WTC11 (cell line): ENCODE results near the gene ERFL. TPM values are rescaled to one million over a fixed set of nuclear protein-coding genes. Genes with fewer than 3 reads are reported as not detected.

Experiments used
- ATAC-seq: fragments of 200-7000 bp; cut with Tn5 transposase; 2 replicates; pipeline ENCODE4 v1.10.0; 2021; ENCODE audit warnings: mild to moderate bottlenecking, moderate library complexity
- CTCF ChIA-PET: fragments of 300-600 bp; sonication (Branson Sonifier 250); formaldehyde crosslinking; loops from one replicate; lab custom pipeline; 2021; ENCODE audit warnings: antibody characterized with exemption; lab: Charles Lee
- POLR2A ChIA-PET: fragments of 350-600 bp; sonication (Branson Sonifier 250); formaldehyde crosslinking; loops from one replicate; lab custom pipeline; 2021; ENCODE audit warnings: antibody characterized with exemption; lab: Charles Lee
- DNase-seq: peaks from one replicate; pipeline ENCODE4 v3.0.0; 2021; ENCODE audit warnings: low spot score
- H3K27ac Mint-ChIP-seq: 2 replicates; pipeline ENCODE4 v1.8.0; 2021; ENCODE audit warnings: mixed read lengths
- H3K27me3 Mint-ChIP-seq: 2 replicates; pipeline ENCODE4 v1.8.0; 2021; ENCODE audit warnings: low read depth, mild to moderate bottlenecking, moderate library complexity, mixed read lengths
- H3K36me3 Mint-ChIP-seq: 2 replicates; pipeline ENCODE4 v1.8.0; 2021; ENCODE audit warnings: mixed read lengths
- H3K4me1 Mint-ChIP-seq: 2 replicates; pipeline ENCODE4 v1.8.0; 2022; ENCODE audit warnings: mixed read lengths
- H3K4me3 Mint-ChIP-seq: 2 replicates; pipeline ENCODE4 v1.8.0; 2021; ENCODE audit warnings: mild to moderate bottlenecking, moderate library complexity, mixed read lengths
- H3K9me3 Mint-ChIP-seq: 2 replicates; pipeline ENCODE4 v1.8.0; 2021; ENCODE audit warnings: mixed read lengths
- CREB1 ChIP-seq: sonication (generic); formaldehyde crosslinking; IDR thresholded peaks from 2 replicates; pipeline ENCODE4 v1.8.0; 2023; ENCODE audit warnings: mild to moderate bottlenecking, missing genetic modification reagents
- CREM ChIP-seq: sonication (generic); formaldehyde crosslinking; IDR thresholded peaks from 2 replicates; pipeline ENCODE4 v1.8.1; 2022; ENCODE audit warnings: mild to moderate bottlenecking, missing genetic modification reagents, moderate library complexity
- E2F1 ChIP-seq: sonication (generic); formaldehyde crosslinking; IDR thresholded peaks from 2 replicates; pipeline ENCODE4 v1.8.0; 2022; ENCODE audit warnings: mild to moderate bottlenecking, missing genetic modification reagents
- EMX1 ChIP-seq: fragments of 250-450 bp; sonication (Bioruptor Pico); IDR thresholded peaks from 2 replicates; pipeline ENCODE4 v1.8.0; 2021; ENCODE audit warnings: mild to moderate bottlenecking
- ETV6 ChIP-seq: sonication (generic); formaldehyde crosslinking; IDR thresholded peaks from 2 replicates; pipeline ENCODE4 v1.8.1; 2022; ENCODE audit warnings: mild to moderate bottlenecking, missing genetic modification reagents
- FOXP1 ChIP-seq: sonication (generic); formaldehyde crosslinking; IDR thresholded peaks from 2 replicates; pipeline ENCODE4 v1.8.0; 2022; ENCODE audit warnings: missing genetic modification reagents, mild to moderate bottlenecking, moderate library complexity, borderline replicate concordance
- GABPB1 ChIP-seq: sonication (generic); formaldehyde crosslinking; IDR thresholded peaks from 2 replicates; pipeline ENCODE4 v1.8.1; 2023; ENCODE audit warnings: mild to moderate bottlenecking, missing genetic modification reagents
- HMGA2 ChIP-seq: fragments of 250-450 bp; sonication (Bioruptor Pico); IDR thresholded peaks from 2 replicates; pipeline ENCODE4 v1.4.0; 2021; ENCODE audit warnings: mild to moderate bottlenecking, moderate library complexity
- JAZF1 ChIP-seq: fragments of 250-450 bp; sonication (Bioruptor Pico); IDR thresholded peaks from 2 replicates; pipeline ENCODE4 v1.9.0; 2021; ENCODE audit warnings: moderate library complexity, mild to moderate bottlenecking, inconsistent platforms
- KAT7 ChIP-seq: sonication (generic); formaldehyde crosslinking; IDR thresholded peaks from 2 replicates; pipeline ENCODE4 v1.8.1; 2023; ENCODE audit warnings: missing genetic modification reagents, mild to moderate bottlenecking, borderline replicate concordance
- PREB ChIP-seq: sonication (generic); formaldehyde crosslinking; IDR thresholded peaks from 2 replicates; pipeline ENCODE4 v1.8.1; 2022; ENCODE audit warnings: mild to moderate bottlenecking, missing genetic modification reagents, moderate library complexity, borderline replicate concordance
- PRRX2 ChIP-seq: fragments of 250-450 bp; sonication (Bioruptor Pico); IDR thresholded peaks from 2 replicates; pipeline ENCODE4 v1.8.0; 2021; ENCODE audit warnings: mild to moderate bottlenecking
- SMAD3 ChIP-seq: sonication (generic); formaldehyde crosslinking; IDR thresholded peaks from 2 replicates; pipeline ENCODE4 v1.8.0; 2022; ENCODE audit warnings: missing genetic modification reagents, mild to moderate bottlenecking, borderline replicate concordance
- SOX15 ChIP-seq: fragments of 250-450 bp; sonication (Bioruptor Pico); IDR thresholded peaks from 2 replicates; pipeline ENCODE4 v1.9.0; 2021; ENCODE audit warnings: mild to moderate bottlenecking
- USF1 ChIP-seq: sonication (generic); formaldehyde crosslinking; IDR thresholded peaks from 2 replicates; pipeline ENCODE4 v1.8.0; 2022; ENCODE audit warnings: mild to moderate bottlenecking, missing genetic modification reagents
- ZNF219 ChIP-seq: sonication (generic); formaldehyde crosslinking; IDR thresholded peaks from 2 replicates; pipeline ENCODE4 v1.8.0; 2023; ENCODE audit warnings: missing genetic modification reagents, mild to moderate bottlenecking, borderline replicate concordance
- ZNF425 ChIP-seq: fragments of 250-450 bp; sonication (Bioruptor Pico); conservative IDR thresholded peaks from 2 replicates; pipeline ENCODE4 v1.9.0; 2021; ENCODE audit warnings: mild to moderate bottlenecking
- total RNA-seq: library from RNA; stranded (reverse); gene quantifications from 3 replicates; pipeline ENCODE4 v1.2.3, GENCODE V29; 2021
- TF ChIP-seq, protein P1 (sequence below): sonication (generic); formaldehyde crosslinking; IDR thresholded peaks from 2 replicates; pipeline ENCODE4 v1.8.1; 2022; ENCODE audit warnings: missing genetic modification reagents, borderline replicate concordance
- TF ChIP-seq, protein P2 (sequence below): fragments of 250-450 bp; sonication (Bioruptor Pico); IDR thresholded peaks from 2 replicates; pipeline ENCODE4 v1.9.0; 2021; ENCODE audit warnings: moderate library complexity, mild to moderate bottlenecking, inconsistent platforms, borderline replicate concordance
- TF ChIP-seq, protein P3 (sequence below): fragments of 250-450 bp; sonication (Bioruptor Pico); IDR thresholded peaks from 2 replicates; pipeline ENCODE4 v1.9.0; 2021; ENCODE audit warnings: mild to moderate bottlenecking

ERFL gene
- total RNA-seq, 1 experiment from 2014 or later = 0.31 TPM

DNA sequence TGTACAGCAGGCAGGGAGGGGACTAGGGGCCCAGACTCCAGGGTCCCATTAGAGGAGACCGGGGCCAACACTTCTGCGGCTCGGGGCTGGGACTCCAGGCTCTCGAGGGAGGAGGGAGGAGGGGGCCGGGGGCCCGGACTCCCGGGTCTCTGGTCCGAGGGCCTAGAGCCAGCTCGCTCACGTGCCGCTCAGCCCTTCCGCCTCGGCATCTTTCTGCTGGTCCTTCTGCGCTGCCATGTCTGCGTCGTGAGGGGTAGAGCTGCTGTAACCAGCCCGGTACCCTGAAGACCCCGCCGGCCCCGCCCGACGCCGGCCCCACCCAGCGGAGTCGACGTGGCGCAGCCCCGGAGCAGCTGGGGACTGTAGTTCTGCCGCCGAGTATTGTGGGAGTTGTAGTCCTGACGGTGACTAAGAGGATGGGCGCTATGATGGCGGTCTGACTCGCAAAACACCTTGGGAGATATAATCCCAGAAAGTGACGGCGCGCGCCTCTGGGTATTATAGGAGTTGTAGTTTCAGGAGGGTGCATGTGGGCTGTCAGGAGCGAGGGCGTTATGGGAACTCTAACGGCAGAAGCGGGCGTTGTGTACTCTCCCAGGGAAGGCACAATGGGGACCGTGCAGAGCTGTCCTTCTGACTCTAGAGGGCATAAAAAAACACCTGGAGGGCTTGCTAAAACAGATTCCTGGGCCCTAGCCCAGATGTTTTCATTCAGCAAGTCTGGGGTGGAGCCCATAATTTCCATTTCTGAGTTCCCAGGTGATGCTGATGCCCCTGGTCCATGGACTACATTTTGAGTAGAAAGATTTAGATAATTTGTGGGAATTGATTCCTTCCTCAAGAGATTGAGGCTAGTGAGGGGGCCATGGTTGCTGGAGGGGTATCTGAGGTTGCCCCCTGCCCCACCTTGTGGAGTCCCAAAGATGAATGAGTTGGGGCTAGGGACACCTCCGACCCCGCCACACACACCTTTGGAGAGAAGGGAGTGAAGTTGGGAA is 31.1 kb upstream of the ERFL start, which contains the start of gene RABAC1 (continued):
- TF ChIP-seq, protein P1, sequence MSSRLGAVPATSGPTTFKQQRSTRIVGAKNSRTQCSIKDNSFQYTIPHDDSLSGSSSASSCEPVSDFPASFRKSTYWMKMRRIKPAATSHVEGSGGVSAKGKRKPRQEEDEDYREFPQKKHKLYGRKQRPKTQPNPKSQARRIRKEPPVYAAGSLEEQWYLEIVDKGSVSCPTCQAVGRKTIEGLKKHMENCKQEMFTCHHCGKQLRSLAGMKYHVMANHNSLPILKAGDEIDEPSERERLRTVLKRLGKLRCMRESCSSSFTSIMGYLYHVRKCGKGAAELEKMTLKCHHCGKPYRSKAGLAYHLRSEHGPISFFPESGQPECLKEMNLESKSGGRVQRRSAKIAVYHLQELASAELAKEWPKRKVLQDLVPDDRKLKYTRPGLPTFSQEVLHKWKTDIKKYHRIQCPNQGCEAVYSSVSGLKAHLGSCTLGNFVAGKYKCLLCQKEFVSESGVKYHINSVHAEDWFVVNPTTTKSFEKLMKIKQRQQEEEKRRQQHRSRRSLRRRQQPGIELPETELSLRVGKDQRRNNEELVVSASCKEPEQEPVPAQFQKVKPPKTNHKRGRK (CRISPR knock-in tag) = no peak
- no peak for TF ChIP-seq E2F1 (CRISPR knock-in tag)

GRCh38 chr19:41958367-41959055 is 30.3 kb upstream of the ERFL start:
- Mint-ChIP-seq H3K27me3 (no peaks in the 10 kb centered on the region), H3K9me3 (no peaks in the 10 kb centered on the region)
- DNase-seq = peak; percentile 95
- TF ChIP-seq HMGA2 (no peak), ZNF425 (no peak), PREB (CRISPR knock-in tag) (no peak), ETV6 (CRISPR knock-in tag) (peak; percentile 42; the same call in 1 of the 2 replicates), PRRX2 (CRISPR knock-in tag) (no peak), ZNF219 (CRISPR knock-in tag) (no peak), KAT7 (CRISPR knock-in tag) (no peak; the same call in 1 of the 2 replicates), FOXP1 (CRISPR knock-in tag) (peak; percentile 75), SOX15 (CRISPR knock-in tag) (no peak), SMAD3 (no peak), EMX1 (CRISPR knock-in tag) (no peak), CREB1 (CRISPR knock-in tag) (no peak), CREM (CRISPR knock-in tag) (no peak; the same call in 1 of the 2 replicates), USF1 (peak; percentile 3; the same call in 1 of the 2 replicates), GABPB1 (CRISPR knock-in tag) (peak; percentile 9; the same call in 1 of the 2 replicates), JAZF1 (CRISPR knock-in tag) (no peak)
- TF ChIP-seq, protein P1 (CRISPR knock-in tag) = no peak
- TF ChIP-seq, protein P2, sequence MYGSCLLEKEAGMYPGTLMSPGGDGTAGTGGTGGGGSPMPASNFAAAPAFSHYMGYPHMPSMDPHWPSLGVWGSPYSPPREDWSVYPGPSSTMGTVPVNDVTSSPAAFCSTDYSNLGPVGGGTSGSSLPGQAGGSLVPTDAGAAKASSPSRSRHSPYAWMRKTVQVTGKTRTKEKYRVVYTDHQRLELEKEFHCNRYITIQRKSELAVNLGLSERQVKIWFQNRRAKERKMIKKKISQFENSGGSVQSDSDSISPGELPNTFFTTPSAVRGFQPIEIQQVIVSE (CRISPR knock-in tag) = no peak
- TF ChIP-seq, protein P3, sequence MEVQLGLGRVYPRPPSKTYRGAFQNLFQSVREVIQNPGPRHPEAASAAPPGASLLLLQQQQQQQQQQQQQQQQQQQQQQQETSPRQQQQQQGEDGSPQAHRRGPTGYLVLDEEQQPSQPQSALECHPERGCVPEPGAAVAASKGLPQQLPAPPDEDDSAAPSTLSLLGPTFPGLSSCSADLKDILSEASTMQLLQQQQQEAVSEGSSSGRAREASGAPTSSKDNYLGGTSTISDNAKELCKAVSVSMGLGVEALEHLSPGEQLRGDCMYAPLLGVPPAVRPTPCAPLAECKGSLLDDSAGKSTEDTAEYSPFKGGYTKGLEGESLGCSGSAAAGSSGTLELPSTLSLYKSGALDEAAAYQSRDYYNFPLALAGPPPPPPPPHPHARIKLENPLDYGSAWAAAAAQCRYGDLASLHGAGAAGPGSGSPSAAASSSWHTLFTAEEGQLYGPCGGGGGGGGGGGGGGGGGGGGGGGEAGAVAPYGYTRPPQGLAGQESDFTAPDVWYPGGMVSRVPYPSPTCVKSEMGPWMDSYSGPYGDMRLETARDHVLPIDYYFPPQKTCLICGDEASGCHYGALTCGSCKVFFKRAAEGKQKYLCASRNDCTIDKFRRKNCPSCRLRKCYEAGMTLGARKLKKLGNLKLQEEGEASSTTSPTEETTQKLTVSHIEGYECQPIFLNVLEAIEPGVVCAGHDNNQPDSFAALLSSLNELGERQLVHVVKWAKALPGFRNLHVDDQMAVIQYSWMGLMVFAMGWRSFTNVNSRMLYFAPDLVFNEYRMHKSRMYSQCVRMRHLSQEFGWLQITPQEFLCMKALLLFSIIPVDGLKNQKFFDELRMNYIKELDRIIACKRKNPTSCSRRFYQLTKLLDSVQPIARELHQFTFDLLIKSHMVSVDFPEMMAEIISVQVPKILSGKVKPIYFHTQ = no peak

More at GRCh38 chr19:41958367-41959055, 30.3 kb upstream of the ERFL start:
- ChIA-PET CTCF (interaction anchor here (0.6 to 5.1 kb wide), 32 partner anchors 9 to 1710 kb away, joined by 3 to 26 read pairs (median 4); partner anchors contain the start of genes RPS19 and ZNF574), POLR2A (interaction anchor here (0.5 to 2.1 kb wide), 7 partner anchors 35 to 421 kb away, joined by 3 to 8 read pairs (median 3); partner anchors contain the start of gene ATP1A3)
- H3K4me1 Mint-ChIP-seq = peaks cover 18% of the 10 kb centered on the region
- peak overlapping the region; percentile 78 for H3K4me3 Mint-ChIP-seq
- H3K27ac Mint-ChIP-seq = peak overlapping the region; percentile 98
- peak; percentile 73 for ATAC-seq
- no peaks in the 10 kb centered on the region; the same call in 1 of the 2 replicates for H3K36me3 Mint-ChIP-seq
